ENCODE results near the gene TICAM2.

The TICAM2 gene

GRCh38 chr5:115607935-115608334 is 5.7 kb upstream of the TICAM2 start:
- DNase-seq (ENCODE audit: low spot score): no peak

DNA sequence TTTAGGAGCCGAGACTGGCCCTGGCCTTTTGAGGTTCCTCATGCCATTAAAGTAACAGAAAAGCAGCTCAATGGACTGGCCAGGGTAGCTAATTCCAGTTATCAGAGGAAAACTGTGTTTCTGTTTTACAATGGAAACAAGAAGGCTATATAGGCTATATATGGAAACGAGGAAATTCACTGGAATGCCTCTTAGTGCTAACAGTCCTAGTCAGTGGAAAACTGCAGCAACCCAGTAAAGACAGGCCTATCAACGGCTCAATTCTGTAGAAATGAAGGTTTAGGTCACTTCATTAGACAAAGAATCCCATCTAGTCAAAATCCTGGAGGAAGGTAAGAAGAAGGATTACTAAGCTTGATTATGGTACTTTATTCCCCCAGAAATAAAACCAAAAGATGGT is 3.2 kb upstream of the TICAM2 start:
- no peak for DNase-seq (ENCODE audit: low spot score)

DNA sequence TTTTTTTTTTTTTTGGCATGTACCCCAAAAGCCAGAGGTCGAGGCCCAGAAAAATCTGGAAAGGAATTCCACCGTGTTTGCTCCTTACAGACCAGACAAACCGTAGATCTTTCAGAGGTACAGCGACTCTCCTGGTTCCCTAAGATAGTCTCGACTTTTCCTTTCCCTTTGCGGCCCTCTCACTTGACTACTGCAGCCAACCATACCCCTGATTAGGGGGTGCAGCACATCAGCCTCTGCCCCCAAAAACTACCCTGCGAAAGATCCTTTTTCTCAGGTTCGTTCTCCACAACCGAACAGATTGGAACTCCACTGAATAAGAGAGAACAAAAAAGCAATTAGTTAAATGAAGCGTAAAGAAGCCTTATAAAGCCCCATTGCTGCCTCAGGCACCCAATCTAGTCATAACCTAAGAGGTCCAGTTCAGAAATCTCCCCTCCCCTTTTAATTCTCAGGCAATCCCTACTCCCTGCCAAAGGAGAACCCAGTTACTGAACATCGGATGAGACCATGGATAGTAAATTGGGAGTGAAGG is 379 bp upstream of the TICAM2 start:
- DNase-seq (ENCODE audit: low spot score): no peak

DNA sequence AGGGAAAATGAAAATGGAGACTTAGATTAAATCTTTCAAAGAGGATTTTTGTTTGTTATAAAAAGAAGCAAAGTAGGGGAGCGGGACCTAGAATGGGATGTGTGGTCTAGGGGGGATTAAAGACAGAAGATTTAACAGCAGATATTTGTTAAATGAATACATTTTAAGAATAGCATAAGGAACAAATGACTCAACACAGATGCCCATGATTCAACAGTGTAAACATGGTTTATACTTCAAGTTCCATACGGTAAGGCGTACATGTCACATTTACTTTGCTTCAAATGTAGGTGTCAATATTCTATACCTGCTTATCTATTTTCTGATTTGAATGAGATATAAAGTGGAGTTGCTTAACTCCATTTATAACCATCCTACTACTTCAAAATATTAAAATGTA is 1.5 kb downstream of the TICAM2 start:
- DNase-seq (ENCODE audit: low spot score): no peak

DNA sequence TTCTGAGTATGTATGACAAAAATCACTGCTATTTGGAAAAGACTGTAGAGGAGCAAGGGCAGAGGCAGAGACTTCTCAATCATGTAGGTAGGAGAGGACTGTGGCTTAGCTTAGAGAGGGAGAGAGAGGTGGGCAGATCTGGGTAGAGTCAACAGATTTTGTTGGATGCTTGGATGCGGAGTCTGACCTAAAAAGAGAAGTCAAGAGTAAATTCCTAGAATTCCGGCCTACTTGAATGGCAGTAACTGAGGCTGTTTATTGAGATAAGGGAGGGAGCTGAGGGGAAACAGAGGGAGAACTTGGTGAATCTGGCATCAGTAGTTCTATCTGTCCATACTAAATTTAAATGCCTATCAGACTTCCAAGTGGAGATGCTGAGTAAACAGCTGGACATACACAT is 2.4 kb downstream of the TICAM2 start:
- no peak for DNase-seq (ENCODE audit: low spot score)

DNA sequence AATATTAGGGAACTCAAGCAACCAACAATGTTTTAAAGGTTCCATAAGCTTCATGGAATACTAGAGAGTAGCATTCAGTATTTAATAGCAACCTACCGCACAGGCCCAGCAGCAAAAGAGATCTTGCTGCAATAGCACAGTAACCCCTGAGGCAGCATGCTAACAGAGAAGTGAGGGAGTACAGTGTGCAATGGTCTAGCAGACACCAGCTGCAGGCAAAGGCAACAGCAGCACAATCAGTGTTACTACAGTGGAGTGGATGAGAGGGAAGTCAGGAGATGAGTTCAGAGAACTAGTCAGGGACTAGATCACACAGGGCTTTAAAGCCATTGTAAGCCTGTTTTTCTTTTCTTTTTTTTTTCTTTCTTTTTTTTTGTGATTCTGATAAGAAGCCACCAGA is 2.8 kb downstream of the TICAM2 start:
- no peak for DNase-seq (ENCODE audit: low spot score)

GRCh38 chr5:115594128-115595047 is 7.9 kb downstream of the TICAM2 start:
- no peak for DNase-seq (ENCODE audit: low spot score)

DNA sequence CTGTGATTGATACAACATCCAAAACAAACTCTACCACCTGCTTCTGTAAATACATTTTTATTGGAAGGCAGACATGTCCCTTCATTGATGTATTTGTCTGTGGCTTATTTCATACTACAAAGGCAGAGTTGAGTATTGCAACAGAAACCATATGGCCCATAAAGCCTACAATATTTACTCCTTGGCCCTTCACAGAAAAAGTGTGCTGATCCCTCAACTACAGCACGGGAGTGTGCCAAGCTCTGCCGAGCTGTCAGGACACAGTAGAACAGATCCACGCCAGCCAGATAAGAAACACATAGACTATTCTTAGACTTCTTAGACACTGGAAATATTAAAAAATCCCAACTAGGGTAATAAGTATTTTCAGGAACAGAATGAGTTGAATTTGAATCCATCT is 13.2 kb downstream of the TICAM2 start:
- DNase-seq (ENCODE audit: low spot score): no peak

DNA sequence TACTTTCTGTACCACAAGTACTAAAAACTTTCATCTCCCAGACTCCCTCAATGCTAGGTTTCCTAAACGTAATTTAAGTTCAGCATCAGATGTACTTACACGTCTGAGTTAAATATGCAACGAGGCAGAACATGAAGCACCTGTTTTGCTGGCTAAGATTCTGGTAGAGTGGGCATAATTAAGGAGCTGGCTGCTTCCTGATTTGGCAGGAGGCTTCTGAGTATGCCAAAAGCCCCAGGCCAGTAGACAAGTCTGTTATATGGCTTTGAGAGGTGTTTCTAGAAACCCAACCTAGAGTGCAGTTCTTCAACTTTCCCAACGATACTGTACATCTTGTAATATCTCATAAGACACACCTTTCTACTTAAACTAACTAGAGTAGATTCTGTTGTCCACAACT is 13.6 kb downstream of the TICAM2 start:
- DNase-seq (ENCODE audit: low spot score): no peak

DNA sequence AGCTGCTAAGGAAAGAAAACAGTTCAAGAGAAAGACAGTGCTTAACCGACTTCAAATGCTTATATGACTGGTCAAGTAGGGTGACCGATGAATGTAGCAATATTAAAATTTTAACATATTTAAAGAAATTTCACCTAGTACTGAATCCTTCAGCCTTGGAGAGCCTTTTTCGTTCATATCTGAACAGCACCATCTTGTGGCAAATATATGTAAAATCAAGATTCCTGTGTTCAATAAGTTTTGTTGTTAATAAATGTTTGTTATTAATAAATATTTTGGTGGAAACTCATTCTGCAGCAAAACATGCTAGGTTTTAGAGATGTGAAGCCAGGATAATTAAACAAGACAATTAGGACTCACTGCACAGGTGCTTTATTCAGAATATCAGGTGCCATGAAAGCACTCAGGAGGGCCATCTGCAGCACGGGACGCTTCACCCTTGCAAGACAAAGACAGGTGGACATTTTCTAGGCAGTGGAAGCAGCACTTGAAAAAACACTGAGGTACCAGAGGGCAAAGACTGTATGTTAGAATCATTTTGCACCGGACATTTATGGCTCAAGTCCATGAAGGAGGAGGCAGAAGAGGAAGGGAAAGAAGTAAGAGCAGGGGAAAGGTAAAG is 15.6 kb downstream of the TICAM2 start:
- peak; percentile 64 for DNase-seq (ENCODE audit: low spot score)

GRCh38 chr5:115585265-115585664 is 17.0 kb downstream of the TICAM2 start:
- DNase-seq (ENCODE audit: low spot score): no peak

- no peak for DNase-seq (ENCODE audit: low spot score)
Observed at GRCh38 chr5:115584501-115584900, 17.8 kb downstream of the TICAM2 start.

DNA sequence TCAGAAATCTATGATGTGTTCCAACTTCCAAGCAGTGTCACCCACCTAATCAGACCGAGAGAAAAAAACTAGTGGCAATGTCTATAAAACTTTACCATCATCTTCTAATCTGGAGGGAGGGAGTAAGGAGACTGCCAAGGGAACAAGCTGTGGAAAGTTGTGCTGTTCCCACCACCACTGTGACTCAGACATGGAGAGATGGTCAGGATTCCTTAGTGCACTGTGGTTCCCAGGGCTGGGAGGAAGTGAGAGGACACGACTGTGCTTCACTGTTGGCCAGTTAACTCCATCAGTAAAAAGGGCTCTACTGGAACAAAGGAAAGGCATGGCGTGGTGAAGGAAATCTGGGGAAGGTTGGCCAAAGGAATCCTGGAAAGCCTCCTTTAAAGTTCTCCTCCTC is 18.8 kb downstream of the TICAM2 start:
- DNase-seq (ENCODE audit: low spot score): peak; percentile 28

DNA sequence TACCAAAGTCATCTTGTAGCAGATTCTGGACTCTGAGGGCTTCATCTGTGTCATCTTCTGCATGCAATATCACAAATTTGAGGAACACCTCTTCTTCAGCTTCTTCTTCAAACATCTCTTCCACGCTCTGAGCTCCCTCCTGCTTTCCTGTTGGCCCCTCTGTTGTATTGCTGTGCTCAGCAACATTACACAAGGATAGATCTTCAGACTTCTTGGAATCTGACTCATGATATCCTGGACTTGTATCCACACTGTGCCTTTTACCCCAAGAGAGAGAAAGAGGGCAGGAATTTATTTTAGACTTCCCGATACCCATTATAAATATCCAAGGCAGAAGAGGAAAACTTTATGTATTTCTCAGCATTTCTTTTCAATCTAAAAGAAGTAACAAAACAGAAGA is 21.3 kb downstream of the TICAM2 start:
- no peak for DNase-seq (ENCODE audit: low spot score)

DNA sequence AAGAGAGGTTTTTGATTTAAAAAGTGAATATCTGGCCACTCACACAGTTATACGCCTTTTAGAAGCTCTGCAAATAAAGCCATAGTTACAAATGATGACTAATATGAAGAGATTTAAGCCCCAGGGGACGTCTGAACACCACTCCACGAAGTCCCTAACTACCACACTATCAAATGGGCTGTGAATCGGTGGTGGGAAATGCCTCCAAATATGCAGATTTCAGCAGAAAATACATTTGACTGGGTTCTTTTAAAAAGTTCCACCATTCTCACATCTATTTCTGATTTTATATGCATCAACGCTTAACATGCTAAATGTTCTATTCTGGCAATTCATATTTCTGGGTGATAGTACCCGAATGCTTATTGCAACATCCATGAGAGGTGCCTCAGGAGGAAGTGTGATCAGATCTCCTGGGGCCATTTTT is 22.5 kb downstream of the TICAM2 start:
- DNase-seq (ENCODE audit: low spot score): no peak

DNA sequence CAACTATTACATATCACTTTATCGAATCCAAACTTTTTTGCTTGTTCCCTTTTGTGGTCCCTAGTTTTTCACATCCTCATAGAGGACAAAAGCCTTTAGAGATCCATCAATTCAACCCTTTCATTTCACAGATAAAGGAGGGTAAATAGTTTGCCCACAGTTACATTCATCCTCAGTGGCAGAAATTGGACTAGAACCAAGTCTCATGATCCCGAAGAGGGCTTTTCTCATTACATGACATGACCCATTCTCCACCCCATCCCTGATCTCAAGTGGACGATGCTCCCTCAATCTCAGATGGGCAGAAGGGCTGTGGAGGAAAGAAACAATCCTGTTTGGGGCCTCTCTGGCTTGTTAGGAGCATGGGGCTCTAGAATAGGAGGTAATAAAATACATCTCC is 23.1 kb downstream of the TICAM2 start:
- DNase-seq (ENCODE audit: low spot score): no peak

- no peak for DNase-seq (ENCODE audit: low spot score)
Observed at GRCh38 chr5:115578657-115579056, 23.6 kb downstream of the TICAM2 start.

DNA sequence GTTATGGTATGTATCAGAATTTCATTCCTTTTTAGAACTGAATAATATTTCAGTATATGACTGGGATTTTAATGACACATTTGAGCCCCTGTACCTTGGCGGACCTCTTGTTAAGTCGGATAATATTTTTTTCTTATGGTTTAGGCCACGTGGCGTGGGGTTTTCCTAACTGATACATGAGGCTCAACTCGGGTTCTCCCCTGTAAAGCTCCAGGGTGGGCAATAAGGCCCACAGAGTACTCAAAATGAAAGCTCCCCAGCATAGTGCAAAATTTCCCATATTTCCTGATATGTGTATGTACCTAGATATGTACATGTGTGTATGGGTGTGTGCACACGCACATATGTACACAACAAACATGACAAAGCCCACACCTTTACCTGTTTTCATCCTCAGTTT is 24.5 kb downstream of the TICAM2 start:
- no peak for DNase-seq (ENCODE audit: low spot score)

- no peak for DNase-seq (ENCODE audit: low spot score)
Observed at GRCh38 chr5:115577329-115577728, 24.9 kb downstream of the TICAM2 start.

DNA sequence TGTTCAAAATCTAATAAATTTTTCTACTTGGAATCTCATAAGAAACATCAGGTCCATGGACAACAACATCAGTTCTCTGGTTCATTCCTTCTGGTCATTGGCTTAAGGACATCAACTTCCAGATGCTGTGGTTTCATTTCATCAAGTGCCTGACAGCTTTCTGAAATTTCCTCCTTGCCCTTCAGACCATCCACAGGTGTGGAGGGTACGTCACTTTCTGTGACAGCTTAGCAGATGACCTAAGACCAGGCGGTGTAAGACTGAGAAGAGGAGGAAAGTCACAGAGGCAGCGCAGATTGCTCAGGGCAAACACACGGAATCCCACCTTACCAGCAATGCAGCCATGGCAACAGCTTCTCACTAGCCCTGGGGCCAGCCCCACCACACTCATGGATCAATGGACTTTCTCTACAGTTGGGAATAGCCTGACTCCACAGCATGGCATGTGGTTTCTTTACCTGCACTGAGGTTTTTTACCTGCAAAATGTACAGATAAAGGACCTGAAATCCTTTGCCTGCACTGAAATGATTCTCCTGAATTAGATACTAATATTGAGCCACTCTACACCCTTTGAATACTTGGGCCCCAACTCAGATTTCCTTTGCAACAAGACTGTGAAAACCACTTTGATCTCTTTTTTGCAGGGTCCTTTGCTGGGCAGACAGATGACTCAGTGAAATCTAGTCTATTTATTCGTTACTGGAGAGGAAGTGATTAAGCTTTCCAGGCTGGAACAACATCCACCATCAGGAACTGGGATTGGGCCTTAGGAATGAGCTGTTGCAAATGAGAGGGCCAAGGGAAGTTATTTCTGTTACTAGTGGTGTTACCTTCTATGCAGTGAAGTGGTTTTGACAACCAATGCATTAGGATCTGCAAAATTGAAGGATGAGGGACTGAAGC is 26.9 kb downstream of the TICAM2 start:
- DNase-seq (ENCODE audit: low spot score): peak; percentile 56

- DNase-seq (ENCODE audit: low spot score): peak; percentile 17
Observed at GRCh38 chr5:115573133-115573532, 29.1 kb downstream of the TICAM2 start.

- no peak for DNase-seq (ENCODE audit: low spot score)
Observed at GRCh38 chr5:115571441-115571878, 30.8 kb downstream of the TICAM2 start.
